Lower leg skin (tissue), 4 donors: ENCODE measurements around the gene FAM118A. TPM values are rescaled to one million over a fixed set of nuclear protein-coding genes. Genes with fewer than 3 reads are reported as not detected.

Source experiments
- DNase-seq, 2 donors: peaks; one replicate each; pipeline ENCODE4 v3.0.0-alpha.2; 2019; ENCODE audit warnings: low spot score in 2 of 2
- H3K4me3 ChIP-seq: fragments of 200-600 bp; sonication (generic); 2 replicates; pipeline ENCODE4 v1.5.1; 2017; ENCODE audit warnings: mild to moderate bottlenecking, low read depth; ENCODE audit not compliant: poor library complexity, severe bottlenecking
- CTCF ChIP-seq, 3 donors: fragments of 450-650 bp; IDR thresholded peaks; one replicate each; pipeline ENCODE4 v1.5.1; 2016; ENCODE audit warnings: antibody characterized with exemption in 3 of 3, mild to moderate bottlenecking in 3 of 3, moderate library complexity in 2 of 3
- POLR2A ChIP-seq, 2 donors: fragments of 450-650 bp; IDR thresholded peaks; one replicate each; pipeline ENCODE4 v1.6.1; 2016 to 2017; ENCODE audit warnings: antibody characterized with exemption in 2 of 2, mild to moderate bottlenecking in 1 of 2, moderate library complexity in 1 of 2
- WGBS, 2 donors: methylation state at CpG; one replicate each; pipeline ENCODE4 v1.1.5; 2018; 5-methylcytosine and 5-hydroxymethylcytosine counted together
- intact Hi-C: fragments of 100-400 bp; cut with DNase I; formaldehyde crosslinking; loops from one replicate; pipeline ENCODE4 v1.15.0; 2023; ENCODE audit warnings: low total_unique reads
- total RNA-seq, 4 donors: library from RNA; depleted of rRNA; stranded (reverse); fragments of >200 nt; gene quantifications; one replicate each; pipeline ENCODE4 v1.1.0, GENCODE V29; 2016

FAM118A gene
- total RNA-seq, 4 donors from 2014 or later, result 11.9 to 40.7 (median 25.0) TPM

DNA sequence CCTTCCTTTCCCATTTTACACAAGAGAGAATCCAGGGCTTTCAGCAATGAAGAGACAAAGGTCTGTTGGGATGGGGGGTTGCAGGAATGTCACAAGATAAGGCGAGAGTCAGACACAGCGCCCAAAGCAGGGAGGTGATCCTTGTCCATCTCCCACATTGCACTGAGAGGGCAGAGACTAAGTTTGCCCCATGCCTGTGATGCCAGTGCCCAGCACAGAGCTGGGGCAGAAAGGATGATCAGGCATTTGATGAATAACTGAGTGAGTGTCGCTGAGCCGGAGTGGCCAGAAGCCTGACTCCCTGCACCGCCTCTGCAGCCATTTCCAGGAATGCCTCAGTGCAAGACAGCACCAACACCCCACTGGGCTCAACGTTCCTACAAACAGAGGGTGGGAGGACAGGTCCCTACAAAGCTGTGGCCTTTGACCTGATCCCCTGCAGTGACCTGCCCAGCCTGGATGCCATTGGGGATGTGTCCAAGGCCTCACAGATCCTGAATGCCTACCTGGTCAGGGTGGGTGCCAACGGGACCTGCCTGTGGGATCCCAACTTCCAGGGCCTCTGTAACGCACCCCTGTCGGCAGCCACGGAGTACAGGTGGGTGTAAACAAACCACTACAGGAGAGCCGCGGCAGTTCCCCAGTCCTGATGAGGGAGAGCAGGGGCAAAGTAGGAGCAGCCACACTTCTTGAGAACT, 22.7 kb upstream of the FAM118A start:
- TF ChIP-seq CTCF (IDR thresholded peaks at IDR 0.05) (no peak), POLR2A (IDR thresholded peaks at IDR 0.05) (no peak)
- no peak overlapping the region for H3K4me3 ChIP-seq
- intact Hi-C loops, result no loop called here
- no peak for DNase-seq
- 83% methylated on average over 10 to 12 of the region's 12 CpGs for WGBS, 2 donors

DNA sequence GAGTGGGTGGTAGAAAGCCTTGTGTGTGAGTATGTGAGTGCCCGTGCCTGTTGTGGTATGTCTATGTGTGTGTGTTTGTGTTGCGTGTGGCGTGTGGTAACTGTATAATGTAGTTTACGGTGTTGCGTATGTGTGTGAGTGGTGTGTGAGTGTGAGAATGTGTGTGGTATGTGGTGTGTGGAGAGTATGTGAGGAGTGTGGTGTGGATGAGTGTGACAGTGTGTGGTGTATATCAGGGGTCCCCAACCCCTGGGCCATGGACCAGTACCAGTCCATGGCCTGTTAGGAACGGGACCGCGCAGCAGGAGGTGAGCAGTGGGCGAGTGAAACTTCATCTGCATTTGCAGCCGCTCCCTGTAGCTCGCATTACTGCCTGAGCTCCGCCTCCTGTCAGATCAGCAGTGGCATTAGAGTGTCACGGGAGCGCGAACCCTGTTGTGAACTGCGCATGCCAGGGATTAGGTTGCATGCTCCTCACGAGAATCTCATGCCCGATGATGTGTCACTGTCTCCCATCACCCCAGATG, 19.3 kb upstream of the FAM118A start:
- H3K4me3 ChIP-seq, result no peak overlapping the region
- no peak for TF ChIP-seq POLR2A (IDR thresholded peaks at IDR 0.05)
- no peak for TF ChIP-seq CTCF (IDR thresholded peaks at IDR 0.05)
- WGBS, 2 donors, result 32 to 38% methylated on average over 18 of the region's 18 CpGs
- intact Hi-C loops, result no loop called here
- DNase-seq, result peak; percentile 75 to 95

- WGBS, 2 donors, result 77 to 80% methylated on average over 8 of the region's 8 CpGs
- intact Hi-C loops, result no loop called here
- TF ChIP-seq CTCF (IDR thresholded peaks at IDR 0.05), result no peak
- TF ChIP-seq POLR2A (IDR thresholded peaks at IDR 0.05), result no peak
- no peak for DNase-seq
- no peak overlapping the region for H3K4me3 ChIP-seq
These were observed 18.4 kb upstream of the FAM118A start for GRCh38 chr22:45291061-45291930.

DNA sequence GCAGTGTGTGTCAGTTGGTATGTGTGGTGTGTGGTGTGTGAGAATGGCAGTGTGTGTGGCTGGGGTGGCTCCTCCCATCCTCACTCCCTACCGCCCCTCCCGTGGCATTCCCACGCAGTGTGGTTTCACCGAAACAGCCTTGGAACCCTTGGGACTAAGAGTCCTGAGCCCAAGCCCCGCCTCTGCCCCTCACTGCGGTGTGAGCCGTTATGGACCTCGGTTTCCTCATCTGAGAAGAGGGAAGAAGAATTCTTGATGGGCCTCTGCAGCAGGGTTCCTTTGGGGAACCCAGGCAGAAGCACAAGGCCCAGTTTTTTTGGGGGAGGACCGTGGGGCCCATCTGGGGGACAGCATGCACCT, 17.8 kb upstream of the FAM118A start:
- H3K4me3 ChIP-seq, result no peak overlapping the region
- intact Hi-C loops, result no loop called here
- TF ChIP-seq CTCF (IDR thresholded peaks at IDR 0.05) (no peak), POLR2A (IDR thresholded peaks at IDR 0.05) (no peak)
- 67 to 78% methylated on average over 9 of the region's 9 CpGs for WGBS, 2 donors
- DNase-seq, result no peak

GRCh38 chr22:45292731-45293442, 16.8 kb upstream of the FAM118A start:
- 48 to 49% methylated on average over 22 to 23 of the region's 23 CpGs for WGBS, 2 donors
- intact Hi-C loops, result no loop called here
- no peak for DNase-seq
- TF ChIP-seq CTCF (IDR thresholded peaks at IDR 0.05), result no peak
- TF ChIP-seq POLR2A (IDR thresholded peaks at IDR 0.05), result no peak
- no peak overlapping the region for H3K4me3 ChIP-seq
